Panc1 (cell line): ENCODE data around the gene MYO18B. TPM values are rescaled to one million over a fixed set of nuclear protein-coding genes. Genes with fewer than 3 reads are reported as not detected.

Experiments used
- ATAC-seq: fragments of 200-7000 bp; cut with Tn5 transposase; 2 replicates; pipeline ENCODE4 v1.9.1; 2020; ENCODE audit warnings: mild to moderate bottlenecking, moderate library complexity
- BruUV-seq: library from RNA; stranded (reverse); fragments of 400-500 nt; replicated peaks from 2 replicates; lab custom pipeline; 2021; lab: Mats Ljungman, UMichigan
- CTCF ChIA-PET: fragments of 300-600 bp; sonication (Branson Sonifier 250); formaldehyde crosslinking; loops from one replicate; lab custom pipeline; 2022; ENCODE audit warnings: antibody characterized with exemption; lab: Charles Lee
- POLR2A ChIA-PET: fragments of 300-600 bp; sonication (Branson Sonifier 250); formaldehyde crosslinking; loops from one replicate; lab custom pipeline; 2022; ENCODE audit warnings: antibody characterized with exemption; lab: Charles Lee
- DNase-seq: peaks from one replicate; pipeline ENCODE4 v3.0.0-alpha.2; 2010; ENCODE audit warnings: low read depth, low spot score
- H3K27ac ChIP-seq: 2 replicates; pipeline ENCODE4 v1.5.1; 2011; ENCODE audit warnings: mild to moderate bottlenecking, low read length, inconsistent platforms
- H3K27me3 ChIP-seq: fragments of 200-500 bp; sonication (Bioruptor generic); 2 replicates; pipeline ENCODE4 v1.6.0; 2014; ENCODE audit warnings: low read length, inconsistent platforms; ENCODE audit not compliant: control insufficient read depth, insufficient read depth
- H3K36me3 ChIP-seq: fragments of 200-500 bp; sonication (Bioruptor generic); 2 replicates; pipeline ENCODE4 v1.5.1; 2014; ENCODE audit warnings: inconsistent platforms, mild to moderate bottlenecking, low read length, moderate library complexity; ENCODE audit not compliant: control insufficient read depth, insufficient read depth
- H3K4me1 ChIP-seq: 2 replicates; pipeline ENCODE4 v1.5.1; 2011; ENCODE audit warnings: inconsistent platforms, mild to moderate bottlenecking, low read length, moderate library complexity; ENCODE audit not compliant: control insufficient read depth, insufficient read depth
- H3K4me3 ChIP-seq, 2 experiments: 2 replicates each; pipeline ENCODE4 v1.5.1; 2011 to 2012; ENCODE audit warnings: low read depth in 2 of 2, low read length in 2 of 2, mild to moderate bottlenecking in 2 of 2, inconsistent platforms in 1 of 2, moderate library complexity in 1 of 2
- H3K9me3 ChIP-seq: fragments of 200-500 bp; sonication (Bioruptor generic); 2 replicates; pipeline ENCODE4 v1.5.1; 2014; ENCODE audit warnings: low read depth, mild to moderate bottlenecking, inconsistent platforms, low read length, moderate library complexity; ENCODE audit not compliant: control insufficient read depth, insufficient read depth
- POLR2AphosphoS5 ChIP-seq: IDR thresholded peaks from 2 replicates; pipeline ENCODE4 v1.6.1; 2012; ENCODE audit warnings: mild to moderate bottlenecking, low read depth, low read length, moderate library complexity
- REST ChIP-seq, 2 experiments: IDR thresholded peaks; 2 replicates each; pipeline ENCODE4 v1.6.1; 2011 to 2012; ENCODE audit warnings: low read depth in 2 of 2, control low read depth in 1 of 2, low read length in 1 of 2, mild to moderate bottlenecking in 1 of 2, moderate library complexity in 1 of 2; ENCODE audit not compliant: insufficient read depth in 1 of 2
- SIN3A ChIP-seq: IDR thresholded peaks from 2 replicates; pipeline ENCODE4 v1.6.1; 2012; ENCODE audit warnings: low read depth, mild to moderate bottlenecking, low read length, moderate library complexity, borderline replicate concordance; ENCODE audit not compliant: insufficient read depth
- TCF7L2 ChIP-seq: IDR thresholded peaks from 2 replicates; pipeline ENCODE4 v1.6.1; 2011; ENCODE audit warnings: mild to moderate bottlenecking, low read depth, low read length, inconsistent platforms
- in situ Hi-C: cut with HindIII; loops from 2 replicates; pipeline ENCODE4 v1.10.0; 2016; ENCODE audit warnings: low sequenced_read_pairs, low pct_unique_long_range_greater_than_20kb
- intact Hi-C: fragments of 100-400 bp; cut with micrococcal nuclease; formaldehyde crosslinking; loops from one replicate; pipeline ENCODE4 v1.10.0; 2022; ENCODE audit not compliant: unreplicated experiment
- total RNA-seq: library from RNA; stranded (reverse); gene quantifications from one replicate; pipeline ENCODE4 v1.2.1, GENCODE V29; 2021; ENCODE audit not compliant: unreplicated experiment
- TF ChIP-seq, protein P1 (sequence below): fragments of 450-650 bp; IDR thresholded peaks from 2 replicates; pipeline ENCODE4 v1.5.1; 2017; ENCODE audit warnings: mild to moderate bottlenecking

MYO18B gene
- total RNA-seq, 1 experiment from 2014 or later: not detected

- no peaks in the 10 kb centered on the region; the same call in none of the 2 replicates for H3K27me3 ChIP-seq
- H3K27ac ChIP-seq: no peak overlapping the region
- ChIA-PET CTCF (no interaction called here), POLR2A (no interaction called here)
- H3K4me1 ChIP-seq: no peaks in the 10 kb centered on the region
- H3K36me3 ChIP-seq: no peaks in the 10 kb centered on the region
- ATAC-seq (no peak), DNase-seq (no peak)
- BruUV-seq: no TSS peak
- H3K4me3 ChIP-seq: no peak overlapping the region
- in situ Hi-C loops (no loop called here), intact Hi-C loops (no loop called here)
- H3K9me3 ChIP-seq: no peaks in the 10 kb centered on the region
- no peak for TF ChIP-seq REST (IDR thresholded peaks at IDR 0.05; ENCODE audit: insufficient read depth in 1 of 2, low read depth in 2 of 2, low read length in 1 of 2)
Observed at GRCh38 chr22:25900390-25900789, 158.4 kb downstream of the MYO18B start.

GRCh38 chr22:25900880-25901279 is 158.9 kb downstream of the MYO18B start:
- intact Hi-C loops: no loop called here
- no peaks in the 10 kb centered on the region; the same call in none of the 2 replicates for H3K27me3 ChIP-seq

More at GRCh38 chr22:25900880-25901279, 158.9 kb downstream of the MYO18B start:
- POLR2A ChIA-PET: no interaction called here
- ATAC-seq (no peak), DNase-seq (no peak)
- no peaks in the 10 kb centered on the region for H3K36me3 ChIP-seq
- no peaks in the 10 kb centered on the region for H3K9me3 ChIP-seq
- H3K4me3 ChIP-seq: no peak overlapping the region
- TF ChIP-seq SIN3A (no peak), POLR2AphosphoS5 (no peak), TCF7L2 (no peak), REST (IDR thresholded peaks at IDR 0.05; ENCODE audit: insufficient read depth in 1 of 2, low read depth in 2 of 2, low read length in 1 of 2) (no peak)
- TF ChIP-seq, protein P1, sequence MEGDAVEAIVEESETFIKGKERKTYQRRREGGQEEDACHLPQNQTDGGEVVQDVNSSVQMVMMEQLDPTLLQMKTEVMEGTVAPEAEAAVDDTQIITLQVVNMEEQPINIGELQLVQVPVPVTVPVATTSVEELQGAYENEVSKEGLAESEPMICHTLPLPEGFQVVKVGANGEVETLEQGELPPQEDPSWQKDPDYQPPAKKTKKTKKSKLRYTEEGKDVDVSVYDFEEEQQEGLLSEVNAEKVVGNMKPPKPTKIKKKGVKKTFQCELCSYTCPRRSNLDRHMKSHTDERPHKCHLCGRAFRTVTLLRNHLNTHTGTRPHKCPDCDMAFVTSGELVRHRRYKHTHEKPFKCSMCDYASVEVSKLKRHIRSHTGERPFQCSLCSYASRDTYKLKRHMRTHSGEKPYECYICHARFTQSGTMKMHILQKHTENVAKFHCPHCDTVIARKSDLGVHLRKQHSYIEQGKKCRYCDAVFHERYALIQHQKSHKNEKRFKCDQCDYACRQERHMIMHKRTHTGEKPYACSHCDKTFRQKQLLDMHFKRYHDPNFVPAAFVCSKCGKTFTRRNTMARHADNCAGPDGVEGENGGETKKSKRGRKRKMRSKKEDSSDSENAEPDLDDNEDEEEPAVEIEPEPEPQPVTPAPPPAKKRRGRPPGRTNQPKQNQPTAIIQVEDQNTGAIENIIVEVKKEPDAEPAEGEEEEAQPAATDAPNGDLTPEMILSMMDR: no peak
- H3K4me1 ChIP-seq: no peaks in the 10 kb centered on the region
- CTCF ChIA-PET: no interaction called here
- BruUV-seq: no TSS peak
- in situ Hi-C loops: no loop called here
- no peak overlapping the region for H3K27ac ChIP-seq
